ENCODE data around the gene OBP2A.
"Not testable (repeated sequence)": the region's sequence is repeated elsewhere in the genome, so short reads cannot be mapped to it uniquely, and the experiment has no call there.

The OBP2A gene, protein sequence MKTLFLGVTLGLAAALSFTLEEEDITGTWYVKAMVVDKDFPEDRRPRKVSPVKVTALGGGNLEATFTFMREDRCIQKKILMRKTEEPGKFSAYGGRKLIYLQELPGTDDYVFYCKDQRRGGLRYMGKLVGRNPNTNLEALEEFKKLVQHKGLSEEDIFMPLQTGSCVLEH

DNA sequence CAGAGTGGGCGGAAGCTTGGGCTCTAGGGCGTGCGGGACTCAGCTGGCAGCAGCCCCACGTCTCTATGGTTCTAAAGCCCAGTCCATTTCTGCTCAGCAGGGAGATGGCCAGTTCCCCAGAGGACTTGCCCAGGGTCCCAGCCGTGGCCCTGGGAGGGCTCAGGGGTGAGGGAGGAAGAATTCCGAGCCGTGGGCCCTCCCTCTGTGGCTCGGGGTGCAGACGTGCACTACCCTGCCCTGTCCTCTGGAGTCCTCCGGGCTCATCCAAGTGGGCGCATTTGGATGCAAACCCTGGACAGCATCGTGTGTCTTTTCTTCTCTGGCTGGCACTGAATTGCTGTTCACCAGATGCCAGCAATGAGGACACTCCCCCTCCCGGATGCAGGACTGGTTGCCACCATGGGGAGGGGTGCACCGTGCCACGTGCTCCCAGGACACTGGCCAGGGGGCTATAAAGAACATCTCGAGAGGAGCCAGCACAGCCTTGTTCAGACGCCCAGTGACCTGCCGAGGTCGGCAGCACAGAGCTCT, at the start of gene OBP2A:
Gene OBP2A (plus strand): TSS at position 481 of the 531 bp plus-strand sequence. CDS start 55 bp downstream, outside the sequence.
- DNase-seq (ENCODE audit: low read depth) = not testable (repeated sequence)

DNA sequence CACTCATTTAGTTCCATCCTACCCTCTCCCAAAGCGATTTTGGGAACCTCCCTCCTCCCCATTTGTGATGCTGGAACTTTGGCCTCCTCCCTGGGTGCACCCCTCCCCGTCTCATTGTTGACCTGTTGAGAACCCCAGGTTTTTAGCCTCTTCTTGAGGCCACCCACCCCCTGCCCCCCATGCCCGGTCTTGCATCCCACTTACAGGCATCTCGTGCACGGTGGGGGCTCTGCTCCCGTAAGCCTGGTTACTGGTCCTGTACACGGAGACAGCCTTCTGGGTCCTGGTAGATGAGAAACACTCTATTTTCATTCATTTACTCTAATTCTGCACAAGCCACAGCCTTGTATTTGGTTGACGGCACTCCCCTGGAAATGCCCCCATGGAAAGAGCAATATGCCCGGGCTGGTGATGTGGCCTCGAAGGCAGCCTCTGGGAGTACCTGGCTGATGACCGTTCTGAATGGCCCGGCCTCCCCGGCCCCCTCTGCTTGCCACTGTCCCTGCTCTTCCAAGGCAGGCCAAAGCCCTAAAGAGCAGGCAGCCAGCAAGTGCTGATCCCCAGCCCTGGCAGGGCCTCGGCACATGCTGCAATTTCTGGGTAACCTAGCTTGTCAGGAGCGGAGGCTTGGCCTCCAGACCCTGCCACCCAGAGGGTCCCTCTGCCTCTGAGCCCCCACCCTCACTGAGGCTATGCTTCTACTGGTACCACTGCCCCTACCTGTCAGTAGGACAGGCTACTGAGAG, 47.4 kb upstream of the OBP2A start:
- no peak for DNase-seq (ENCODE audit: low read depth)

DNA sequence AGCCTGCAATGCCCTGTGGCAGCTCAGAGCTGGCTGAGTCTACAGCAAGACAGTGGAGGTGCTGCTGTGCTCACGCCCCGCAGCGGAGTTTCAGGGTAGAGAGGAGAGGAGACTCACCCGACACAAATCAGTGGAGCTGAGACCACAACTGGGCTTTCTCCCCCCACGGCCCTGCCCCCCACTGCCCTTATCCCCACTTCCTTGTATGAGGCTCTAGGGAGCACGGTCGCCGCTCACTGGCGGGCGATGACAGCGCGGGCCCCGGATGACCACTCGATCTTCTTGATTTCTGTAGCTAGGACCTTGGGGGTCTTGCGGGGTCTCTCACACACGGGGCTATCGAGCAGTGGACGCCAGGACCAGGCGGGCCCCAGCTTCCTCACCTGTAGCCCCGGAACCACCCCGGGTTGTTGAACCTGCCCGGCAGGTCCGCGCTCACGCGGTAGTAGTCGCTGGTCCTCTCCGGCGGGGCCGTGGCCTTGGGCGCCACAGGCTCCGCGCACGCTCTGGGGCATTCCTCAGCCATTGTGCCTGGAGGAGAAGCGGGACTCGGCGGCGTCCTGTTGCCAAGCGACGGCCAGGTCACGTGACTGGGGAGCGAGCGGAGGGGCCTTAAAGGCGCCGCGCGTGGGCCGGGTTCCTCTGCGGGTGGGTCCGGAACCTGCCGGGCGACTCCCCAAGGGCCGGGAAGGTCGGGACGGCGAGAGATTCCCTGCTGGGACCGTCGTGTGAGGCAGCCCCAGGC, 46.4 kb upstream of the OBP2A start:
- DNase-seq (ENCODE audit: low read depth) = no peak

DNA sequence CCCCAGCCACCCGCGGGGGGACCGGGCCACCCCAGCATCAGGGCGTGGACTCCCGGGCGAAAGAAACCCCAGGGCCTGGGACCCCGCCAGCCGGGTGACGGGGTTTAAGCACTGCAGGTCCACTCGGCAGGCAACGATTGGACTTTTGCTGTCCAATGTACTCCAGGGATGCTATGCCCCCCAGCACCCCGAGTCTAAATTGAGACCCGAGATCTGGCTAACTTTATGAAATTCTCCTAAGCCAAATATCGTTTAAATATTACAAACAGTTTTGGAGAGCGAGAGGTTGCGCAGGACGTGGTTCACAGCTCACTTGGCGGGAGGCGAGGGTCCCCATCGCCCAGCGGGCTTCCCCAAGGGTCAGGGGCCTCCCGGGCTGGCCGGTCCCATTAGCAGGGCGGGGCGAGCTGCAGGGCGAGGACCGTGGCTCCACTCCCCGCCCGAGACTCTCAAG, 45.8 kb upstream of the OBP2A start:
- DNase-seq (ENCODE audit: low read depth) = no peak

DNA sequence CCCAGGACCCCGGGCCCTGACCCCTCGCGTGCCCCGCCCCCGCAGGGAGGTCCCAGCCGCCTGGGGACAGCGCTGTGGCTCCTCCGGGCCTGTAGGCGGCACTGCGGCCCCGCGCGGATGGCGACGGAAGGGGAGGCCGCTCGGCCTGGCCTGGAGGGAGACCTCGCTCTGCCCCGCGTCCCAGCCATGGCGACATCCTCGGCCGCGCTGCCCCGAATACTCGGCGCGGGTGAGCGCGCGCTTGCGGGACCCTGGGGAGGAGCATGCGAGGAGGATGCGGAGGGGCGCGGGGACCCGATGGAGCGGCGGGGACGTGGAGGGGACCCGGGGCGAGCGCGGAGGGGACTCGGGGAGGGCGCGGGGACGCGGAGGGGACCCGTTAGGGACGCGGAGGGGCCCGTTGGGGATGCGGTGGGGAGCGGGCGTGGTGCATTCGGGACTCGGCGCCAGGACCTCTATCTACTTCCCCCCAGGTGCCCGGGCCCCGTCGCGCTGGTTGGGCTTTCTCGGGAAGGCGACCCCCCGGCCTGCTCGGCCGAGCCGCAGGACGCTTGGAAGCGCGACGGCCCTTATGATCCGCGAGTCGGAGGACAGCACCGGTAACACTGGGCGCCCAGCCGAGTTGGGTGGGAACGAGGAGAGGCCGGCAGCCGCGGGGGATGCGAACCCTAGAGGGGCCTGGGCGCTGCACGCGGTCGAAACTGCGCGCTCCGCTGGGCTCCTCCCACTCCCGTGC, 45.2 kb upstream of the OBP2A start, which contains the start of gene MRPS2:
Gene MRPS2 (plus strand): TSS at position 158 of the 736 bp plus-strand sequence. CDS start 29 bp downstream, at position 187.
- peak; percentile 73 for DNase-seq (ENCODE audit: low read depth)

DNA sequence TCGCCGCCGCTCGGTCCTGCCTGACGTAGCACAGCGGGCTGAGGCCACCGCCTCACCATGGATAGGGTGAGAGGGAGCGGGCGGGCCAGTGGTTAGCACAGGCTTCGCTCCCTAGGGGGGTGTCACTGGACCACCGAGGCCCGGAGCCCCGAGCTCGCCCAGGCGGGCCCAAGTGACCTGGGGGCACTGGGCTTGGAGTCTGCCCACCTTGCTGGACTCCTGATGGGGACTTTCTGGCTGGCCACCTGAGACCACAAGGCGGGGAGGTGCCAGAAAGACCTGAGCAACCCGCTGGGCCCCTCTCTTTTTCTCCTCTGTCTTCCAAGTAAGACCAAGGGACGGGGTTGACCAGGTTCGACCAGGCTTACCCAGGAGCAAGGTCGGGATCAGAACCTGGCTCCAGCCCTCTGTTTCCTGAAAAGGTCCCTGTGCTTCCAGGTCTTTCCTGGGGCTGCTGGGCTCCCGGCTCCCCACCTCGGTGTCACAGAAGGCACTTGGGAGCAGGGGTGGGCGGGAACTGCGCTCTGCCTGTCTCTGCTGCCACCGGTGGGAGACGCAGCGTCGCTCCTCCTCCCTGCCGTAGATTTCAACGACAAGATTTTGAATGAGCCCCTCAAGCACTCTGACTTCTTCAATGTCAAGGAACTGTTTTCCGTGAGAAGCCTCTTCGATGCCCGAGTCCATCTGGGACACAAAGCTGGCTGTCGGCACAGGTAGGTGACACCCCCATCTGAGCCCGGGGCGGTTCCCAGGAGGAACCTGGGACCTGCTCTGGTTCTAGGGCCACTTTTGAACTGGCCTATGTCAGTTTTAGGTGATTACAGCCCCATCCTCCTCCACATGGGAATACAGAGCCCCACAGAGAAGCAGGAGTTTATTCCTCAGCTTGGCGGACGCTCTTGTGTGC, 44.4 kb upstream of the OBP2A start:
- no peak for DNase-seq (ENCODE audit: low read depth)

DNA sequence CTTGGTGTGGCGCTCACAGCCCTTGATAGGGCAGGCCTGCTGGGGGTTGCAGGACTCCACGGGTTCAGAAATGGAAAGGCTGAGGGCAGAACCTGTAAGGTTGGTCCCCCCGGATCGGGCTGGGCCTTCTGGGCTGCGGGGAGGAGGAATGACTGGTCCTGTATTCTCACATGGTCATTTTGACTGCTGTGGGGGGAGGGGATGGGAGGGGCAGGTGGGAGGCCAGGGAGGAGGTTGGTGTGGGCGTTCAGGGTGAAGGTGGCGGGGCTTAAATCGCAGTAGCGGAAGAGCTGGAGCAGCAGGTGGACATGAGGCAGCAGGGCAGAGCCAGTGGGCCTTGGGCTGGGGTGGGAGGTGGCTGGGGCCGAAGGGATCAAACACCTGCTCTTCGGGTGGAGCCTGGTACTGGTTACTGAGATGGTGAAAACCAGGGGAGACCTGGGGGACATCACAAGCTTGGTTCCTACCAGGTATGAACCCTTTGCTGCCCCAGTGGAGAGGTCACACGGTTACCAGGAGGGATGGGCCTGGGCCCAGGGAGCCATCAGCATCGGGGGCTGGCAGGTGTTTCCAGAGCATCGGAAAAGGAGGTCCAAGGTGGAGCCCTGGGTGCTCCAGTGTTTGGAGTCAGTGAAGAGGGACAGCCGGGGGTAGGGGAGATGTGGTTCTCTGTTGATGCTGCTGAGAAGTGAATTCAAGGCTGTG, 43.6 kb upstream of the OBP2A start:
- DNase-seq (ENCODE audit: low read depth) = no peak

DNA sequence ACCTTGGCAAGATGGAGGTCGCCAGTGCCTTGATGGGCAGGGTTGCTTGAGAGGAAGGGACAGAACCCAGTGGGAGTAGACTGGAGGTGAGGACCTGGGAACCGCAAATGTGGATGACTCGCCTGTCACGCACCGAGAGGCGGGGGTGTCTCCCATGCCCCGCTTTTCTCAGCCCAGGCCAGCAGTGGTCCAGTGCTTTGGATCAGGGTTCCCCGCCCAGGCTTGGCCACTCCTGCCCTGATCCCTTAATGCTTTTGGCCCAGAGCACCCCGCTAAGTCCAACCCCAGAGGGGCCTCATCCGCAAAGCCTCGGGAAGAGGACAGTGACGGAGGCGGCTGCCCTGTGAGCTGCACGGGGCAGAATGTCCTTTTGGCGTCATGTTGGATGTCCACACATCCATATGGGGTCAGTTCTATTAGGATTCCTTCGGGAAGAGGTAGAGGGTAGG, 43.0 kb upstream of the OBP2A start:
- no peak for DNase-seq (ENCODE audit: low read depth)

DNA sequence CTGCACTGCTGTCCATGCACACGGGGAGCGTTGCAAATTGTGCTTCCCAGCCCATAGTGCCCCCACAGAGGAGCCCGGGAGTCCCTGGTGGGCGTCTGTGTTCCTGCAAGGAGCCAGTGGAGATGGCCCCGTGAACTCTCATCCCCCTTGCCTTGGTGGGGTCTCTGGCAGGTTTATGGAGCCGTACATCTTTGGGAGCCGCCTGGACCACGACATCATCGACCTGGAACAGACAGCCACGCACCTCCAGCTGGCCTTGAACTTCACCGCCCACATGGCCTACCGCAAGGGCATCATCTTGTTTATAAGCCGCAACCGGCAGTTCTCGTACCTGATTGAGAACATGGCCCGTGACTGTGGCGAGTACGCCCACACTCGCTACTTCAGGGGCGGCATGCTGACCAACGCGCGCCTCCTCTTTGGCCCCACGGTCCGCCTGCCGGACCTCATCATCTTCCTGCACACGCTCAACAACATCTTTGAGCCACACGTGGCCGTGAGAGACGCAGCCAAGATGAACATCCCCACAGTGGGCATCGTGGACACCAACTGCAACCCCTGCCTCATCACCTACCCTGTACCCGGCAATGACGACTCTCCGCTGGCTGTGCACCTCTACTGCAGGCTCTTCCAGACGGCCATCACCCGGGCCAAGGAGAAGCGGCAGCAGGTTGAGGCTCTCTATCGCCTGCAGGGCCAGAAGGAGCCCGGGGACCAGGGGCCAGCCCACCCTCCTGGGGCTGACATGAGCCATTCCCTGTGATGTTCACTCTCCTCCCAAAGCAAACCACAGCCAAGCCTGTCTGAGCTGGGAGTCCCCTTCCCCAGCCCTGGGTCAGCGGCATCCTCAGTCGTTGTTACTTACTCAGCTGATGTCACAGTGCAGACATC, 42.3 kb upstream of the OBP2A start:
- DNase-seq (ENCODE audit: low read depth) = no peak

DNA sequence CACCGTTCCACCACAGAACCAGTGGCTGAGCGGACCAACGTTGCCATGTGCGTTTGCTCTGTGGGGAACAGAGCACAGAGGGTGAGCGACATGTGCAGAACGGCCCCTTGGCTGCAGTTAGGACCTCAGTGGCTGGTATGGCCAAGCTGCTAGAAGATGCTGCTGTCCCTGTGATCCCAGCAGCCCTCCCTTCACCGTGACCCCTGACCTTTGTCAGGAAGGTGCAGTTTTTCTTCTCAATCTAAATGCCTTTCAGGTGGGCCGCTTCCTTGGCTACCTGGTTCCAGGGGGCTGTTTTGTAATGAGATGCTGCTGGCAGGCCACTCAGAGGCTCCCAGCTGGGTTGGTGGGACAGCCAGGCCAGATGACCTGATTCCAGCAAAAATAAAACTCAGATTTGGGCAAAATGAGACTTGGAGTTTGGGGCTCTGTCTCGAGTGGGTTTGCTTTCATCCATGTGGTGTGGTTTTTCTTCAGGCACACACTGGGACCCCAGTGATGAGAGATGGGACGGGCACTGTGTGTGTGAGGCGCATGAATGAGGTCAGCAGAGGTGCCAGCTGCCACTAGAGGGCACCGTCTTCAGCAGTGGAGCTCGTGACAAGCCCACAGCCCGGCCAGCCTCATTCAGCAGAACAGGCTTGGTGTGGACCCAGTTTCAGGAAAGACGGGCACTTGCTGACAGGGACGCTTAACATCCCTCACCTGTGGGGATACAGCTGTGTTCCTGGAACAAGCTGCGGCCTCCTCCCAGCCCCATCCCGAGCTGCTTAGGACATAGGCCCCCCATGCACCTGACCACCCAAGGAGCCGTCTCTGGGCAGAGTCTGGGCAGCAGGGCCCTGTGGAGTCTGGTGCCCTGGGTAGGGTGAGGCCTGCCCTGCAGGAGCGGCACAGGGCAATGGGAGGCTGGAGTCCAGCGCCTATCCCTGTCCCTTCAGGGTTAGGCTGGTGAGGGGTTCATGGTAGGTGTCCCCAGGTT, 41.4 kb upstream of the OBP2A start:
- peak; percentile 50 for DNase-seq (ENCODE audit: low read depth)

DNA sequence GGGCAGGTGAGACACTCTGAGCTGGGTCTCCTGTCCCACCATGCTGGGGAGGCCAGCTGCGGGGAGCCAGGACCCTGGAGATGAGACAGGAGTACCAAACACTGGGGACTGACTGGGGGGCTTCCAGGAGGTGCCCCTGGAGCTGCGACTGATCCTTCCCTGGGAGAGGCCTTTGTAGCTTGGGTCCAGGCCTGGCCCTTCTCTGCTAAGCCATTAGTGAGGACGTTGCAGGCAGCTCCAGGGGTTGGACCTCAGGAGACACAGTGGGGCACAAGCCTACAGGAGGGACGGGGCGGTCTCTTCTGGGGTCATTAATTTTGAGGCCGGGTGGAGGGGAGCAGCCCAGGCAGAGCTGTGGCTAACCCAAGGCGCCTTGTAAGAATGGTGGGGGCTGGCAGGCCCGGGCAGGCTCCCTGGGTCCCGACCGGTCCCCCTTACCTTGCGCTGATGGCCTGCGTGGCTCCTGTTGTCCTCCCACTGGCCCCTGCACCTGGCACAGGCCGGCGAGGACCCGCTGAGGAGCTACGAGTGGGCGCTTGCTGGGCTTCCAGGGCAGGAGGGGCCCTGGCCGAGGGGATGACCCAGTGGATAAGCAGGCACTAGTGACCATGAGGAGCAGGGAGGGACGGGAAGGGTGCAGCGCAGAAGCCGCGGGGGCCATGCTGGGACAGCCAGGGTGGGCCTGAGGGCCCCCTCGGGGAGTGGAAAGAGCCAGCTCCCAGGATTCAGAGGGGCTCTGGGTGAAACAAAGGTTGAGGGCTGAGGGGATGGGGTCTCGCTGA, 40.3 kb upstream of the OBP2A start:
- no peak for DNase-seq (ENCODE audit: low read depth)

DNA sequence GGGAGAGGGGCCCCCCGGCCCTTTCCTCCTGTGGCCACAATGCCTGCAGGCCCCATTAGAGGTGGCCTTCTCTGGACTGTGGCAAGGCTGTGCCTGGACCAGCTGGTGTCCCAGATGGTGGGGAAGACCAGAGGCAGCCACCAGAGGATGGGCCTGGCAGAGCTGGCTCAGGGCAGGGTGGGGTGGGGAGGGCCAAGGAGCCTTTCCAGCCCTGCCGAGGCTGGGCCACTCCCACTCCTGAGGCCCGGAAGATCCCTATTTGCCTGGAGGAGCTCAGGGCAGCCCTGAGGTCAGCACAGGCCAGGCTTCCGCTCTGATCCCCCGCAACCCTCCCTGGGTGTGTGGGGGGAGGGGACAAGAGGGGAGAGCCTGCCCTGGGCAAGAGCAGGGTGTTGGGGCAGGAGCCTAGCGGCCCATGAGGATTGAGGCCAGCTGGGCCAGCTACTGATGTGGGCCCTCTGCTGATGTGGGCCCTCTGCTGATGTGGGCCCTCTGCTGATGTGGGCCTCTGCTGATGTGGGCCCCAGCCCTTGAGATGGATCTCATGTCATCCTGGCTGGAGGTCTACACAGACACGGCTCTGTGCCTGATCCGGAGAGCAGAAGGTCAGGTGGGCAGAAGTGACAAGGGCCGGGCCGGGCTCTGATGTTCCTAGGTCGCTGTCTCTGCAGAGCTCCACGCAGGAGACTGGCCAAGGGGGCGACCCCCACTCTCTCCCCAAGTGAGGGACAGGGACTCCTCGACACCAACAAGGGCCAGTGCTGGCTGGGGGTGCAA, 39.4 kb upstream of the OBP2A start:
- DNase-seq (ENCODE audit: low read depth) = peak; percentile 60

DNA sequence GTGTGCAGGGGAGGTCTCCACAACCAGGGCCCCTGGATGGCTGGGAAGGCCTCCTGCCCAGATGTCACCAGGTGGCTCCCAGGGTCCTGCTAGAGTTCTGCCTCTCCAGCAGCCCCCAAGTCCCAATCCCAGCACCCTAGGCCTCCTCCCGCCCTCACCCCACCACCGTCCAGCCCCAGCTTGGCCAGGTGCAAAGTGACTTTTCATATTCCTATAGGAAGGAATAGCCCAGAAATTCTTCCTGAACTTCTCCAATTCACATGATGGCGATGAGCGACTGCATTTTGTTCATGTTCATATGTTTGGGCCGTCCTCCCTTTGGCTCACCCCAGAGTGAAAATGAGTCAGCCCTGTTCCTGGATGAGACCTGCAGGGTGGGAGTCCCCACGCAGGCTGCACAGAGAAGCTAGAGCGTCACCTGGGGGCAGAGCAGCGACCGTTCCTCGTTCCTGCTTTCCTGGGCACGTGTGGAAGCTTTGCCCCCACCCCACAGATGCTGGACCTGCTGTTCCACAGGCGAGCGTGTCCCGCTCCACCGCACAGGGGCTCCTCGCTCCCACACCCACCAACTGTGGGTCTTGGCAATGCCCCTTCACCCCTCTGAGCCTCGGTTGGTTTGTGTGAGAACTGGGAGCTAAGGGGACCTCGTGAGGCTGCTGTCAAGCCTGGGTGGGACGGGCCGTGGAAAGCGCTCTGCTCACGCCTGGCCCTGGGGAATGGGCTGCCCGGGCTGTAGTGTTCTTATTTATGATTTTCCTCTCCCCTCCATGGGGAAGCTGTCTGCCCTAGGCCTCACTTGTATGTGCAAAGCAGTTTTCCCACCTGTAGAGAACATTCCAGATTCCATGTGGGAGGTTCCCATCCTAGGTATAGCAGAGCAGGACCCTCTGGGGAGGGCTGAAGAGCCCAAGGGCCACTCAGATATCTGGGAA, 38.6 kb upstream of the OBP2A start:
- DNase-seq (ENCODE audit: low read depth) = no peak

DNA sequence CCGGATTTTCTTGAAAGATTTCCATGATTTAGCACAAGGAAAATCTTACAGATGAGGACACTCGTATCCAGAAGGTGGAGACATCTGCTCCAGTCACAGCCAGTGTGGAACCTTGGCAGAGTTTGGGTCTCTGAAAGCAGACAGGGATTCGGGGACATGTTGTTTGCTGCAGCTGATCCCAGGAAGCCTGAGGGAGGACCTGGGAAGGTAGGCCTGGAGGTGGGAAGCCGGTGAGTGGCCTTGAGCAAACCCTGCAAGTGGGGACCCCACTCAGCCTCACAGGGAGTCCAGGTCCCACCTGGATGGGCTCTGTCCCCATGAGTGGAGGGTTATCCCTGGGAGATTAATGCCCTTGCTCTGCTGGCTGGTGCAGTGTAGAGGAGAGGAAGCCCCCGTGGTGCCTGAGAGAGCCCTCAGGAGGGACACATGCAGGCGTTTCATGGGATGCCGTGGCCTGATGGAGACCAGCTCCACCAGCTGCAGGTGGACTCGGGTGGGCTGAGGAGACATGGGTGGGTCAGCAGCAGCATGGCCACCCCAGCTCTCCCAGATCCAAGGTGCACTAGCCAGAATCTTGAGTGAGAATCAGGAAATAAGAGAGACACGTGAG, 37.6 kb upstream of the OBP2A start:
- DNase-seq (ENCODE audit: low read depth) = no peak

DNA sequence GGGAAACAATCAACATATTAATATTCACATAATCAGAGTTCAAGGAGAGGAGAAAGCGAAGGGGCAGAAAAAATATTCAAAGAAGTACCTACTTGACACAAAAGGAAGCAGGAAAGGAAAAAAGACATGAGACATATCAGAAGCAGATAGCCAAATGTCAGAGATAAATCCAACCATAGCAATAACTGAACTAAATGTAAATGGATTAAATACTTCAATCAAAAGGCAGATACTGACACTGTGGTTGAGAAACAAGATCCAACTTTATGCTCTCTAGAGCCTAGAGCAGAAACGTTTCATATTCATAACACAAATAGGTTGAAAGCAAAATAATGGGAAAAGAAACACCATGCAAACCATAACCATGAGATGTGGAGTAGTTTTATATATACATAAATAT, 36.5 kb upstream of the OBP2A start:
- DNase-seq (ENCODE audit: low read depth) = no peak

Measured in CMK (cell line).